ENCODE results near the gene IL4R. TPM values are rescaled to one million over a fixed set of nuclear protein-coding genes. Genes with fewer than 3 reads are reported as not detected.
"Not testable (repeated sequence)": the region's sequence is repeated elsewhere in the genome, so short reads cannot be mapped to it uniquely, and the experiment has no call there.

Gene IL4R
- polyA plus RNA-seq, 1 donor, result 12.1 TPM

DNA sequence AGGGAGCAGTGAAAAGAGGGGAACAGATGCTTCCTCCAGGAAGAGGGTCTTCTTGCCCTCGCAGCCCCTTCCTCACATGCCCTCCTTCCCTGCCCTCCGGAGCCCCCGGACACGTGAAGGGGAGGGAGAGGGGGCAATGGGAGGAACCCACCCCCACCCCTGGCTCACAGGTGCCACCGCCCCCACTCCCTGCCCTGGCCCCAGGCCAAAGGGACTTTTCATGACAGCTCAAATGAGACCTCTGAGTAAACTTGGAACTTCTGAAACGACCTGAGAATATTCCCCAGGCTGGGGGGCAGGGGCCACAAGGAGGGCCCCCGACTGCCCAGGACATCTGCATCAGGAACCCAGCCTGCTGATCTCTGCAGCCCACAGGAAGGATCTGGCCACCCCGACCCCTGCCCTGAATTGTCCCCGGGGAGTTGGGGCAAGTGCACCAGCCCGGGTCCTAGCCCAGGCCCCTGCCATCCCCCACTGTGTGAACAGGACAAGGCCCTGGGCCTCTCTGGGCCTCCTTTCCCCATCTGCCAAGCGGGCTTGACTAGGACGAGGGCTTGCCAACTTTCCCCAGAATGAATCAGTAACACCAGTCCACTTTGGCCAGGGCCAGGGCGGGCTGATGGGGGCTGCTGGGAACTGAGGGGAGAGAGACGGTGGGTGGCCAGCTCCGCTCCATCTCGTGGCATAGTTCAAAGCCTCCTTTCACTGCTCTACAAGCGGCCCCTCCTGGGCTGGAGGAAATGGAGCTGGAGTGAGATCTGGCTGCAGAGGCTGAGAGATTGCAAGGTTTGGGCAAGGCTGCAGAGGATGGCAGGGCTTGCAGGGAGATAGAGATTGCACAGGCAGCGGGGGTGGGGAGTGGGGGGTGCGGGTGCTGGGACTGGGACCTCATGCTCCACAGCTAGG lies 92.0 kb downstream of the IL4R start:
- DNase-seq, result no peak

DNA sequence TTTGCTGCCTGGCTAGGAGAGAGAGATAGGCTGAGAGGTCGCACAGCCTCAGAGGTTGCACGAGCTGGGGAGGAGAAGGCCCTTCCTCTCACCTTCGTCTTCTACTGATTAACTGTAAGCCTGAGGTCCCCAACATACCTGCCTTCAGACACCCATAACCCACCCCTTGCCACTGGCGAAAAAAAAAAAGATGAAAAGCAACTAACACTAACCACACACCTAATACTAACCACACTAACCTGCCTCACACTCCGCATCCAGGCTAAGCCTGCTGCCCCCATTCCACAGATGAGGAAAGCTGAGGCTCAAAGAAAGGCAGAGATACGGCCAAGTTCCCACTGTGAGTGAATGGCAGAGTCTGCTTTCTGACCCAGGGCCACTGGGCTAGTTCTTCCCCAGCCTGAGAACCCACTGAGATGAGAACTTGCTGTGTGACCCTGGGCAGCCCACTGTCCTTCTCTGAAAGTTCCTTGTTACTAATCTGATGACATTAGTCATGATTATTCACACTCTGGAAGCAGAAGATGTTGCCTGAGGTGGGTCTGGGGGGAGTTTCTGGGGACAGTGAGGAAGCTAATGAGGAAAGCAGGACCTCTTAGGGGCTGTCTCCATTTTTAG lies 92.8 kb downstream of the IL4R start:
- no peak for DNase-seq

DNA sequence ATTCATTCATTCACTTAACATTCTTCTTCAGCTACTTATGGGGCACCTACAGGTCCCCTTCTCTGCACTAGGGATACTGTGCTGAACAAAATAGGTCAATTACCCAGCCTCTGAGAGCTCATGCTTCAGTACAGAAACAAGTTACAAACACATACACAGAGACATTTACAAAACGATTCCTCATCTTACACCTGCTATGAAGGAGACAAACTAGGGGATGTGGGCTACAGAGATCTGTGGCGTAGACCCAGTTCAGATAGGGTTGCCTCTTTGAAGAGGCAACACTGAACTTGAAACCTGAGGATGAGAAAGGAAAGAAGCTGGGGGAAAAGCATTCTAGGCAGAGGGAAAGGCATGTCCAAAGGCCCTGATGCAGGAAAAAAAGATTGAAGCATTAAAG lies 93.4 kb downstream of the IL4R start:
- DNase-seq, result no peak

DNA sequence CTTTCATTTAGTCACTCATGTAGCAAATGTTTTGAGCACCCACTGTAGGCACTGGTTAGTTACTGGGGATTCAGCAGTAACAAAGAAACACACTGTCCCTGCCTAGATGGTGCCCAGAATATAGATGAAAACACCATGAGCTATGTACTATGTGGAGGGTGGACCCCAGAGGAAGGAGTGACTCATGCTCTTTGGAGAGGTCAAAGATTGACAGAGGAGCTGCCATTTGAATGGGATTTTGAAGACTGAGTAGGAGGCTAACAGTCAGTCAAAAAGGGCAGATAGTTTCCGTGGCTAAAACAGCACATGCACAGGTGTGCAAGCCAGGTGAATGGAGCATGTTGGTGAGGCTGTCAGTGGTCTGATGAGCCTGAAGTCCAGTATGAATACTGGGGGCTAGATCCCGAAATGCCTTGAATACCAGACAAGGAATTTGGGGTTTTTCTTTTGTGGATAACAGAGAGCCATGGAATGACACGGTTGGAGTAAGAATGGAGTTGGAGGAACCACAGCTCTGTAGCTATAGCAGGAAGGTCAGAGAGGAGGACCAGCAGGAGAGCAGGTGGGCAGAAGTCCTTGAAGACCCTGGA lies 94.3 kb downstream of the IL4R start:
- DNase-seq, result no peak

DNA sequence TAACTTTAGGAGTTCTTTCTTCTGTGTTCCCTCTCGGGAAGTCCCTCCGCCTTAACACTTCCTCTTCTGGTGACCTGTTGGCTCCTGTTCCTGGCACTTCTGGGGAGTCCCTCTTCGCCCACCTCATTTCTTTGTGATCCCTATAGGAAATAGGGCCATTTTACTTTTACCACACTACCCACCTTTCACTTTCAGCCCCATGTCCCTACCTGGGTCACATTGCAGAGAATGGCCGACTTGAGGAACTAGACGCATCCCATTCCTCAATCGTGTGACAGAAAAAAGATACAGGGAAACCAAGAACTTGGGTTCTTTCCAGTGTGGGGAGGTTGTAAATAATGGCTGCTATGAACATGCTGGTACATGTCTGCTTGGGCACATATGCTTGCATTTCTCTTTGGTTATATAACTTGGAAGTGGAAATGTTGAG lies 94.8 kb downstream of the IL4R start:
- DNase-seq, result no peak

DNA sequence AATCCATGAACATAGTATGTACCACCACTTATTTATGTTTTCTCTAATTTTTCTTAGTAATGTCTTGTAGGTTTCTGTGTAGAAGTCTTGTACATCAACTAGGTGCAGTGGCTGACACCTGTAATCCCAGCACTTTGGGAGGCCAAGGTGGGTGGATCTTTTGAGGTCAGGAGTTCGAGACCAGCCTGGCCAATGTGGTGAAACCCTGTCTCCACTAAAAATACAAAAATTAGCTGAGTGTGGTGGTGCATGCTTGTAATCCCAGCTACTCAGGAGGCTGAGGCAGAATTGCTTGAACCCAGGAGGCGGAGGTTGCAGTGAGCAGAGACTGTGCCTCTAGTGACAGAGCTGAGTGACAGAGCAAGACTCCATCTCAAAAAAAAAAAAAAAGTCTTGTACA lies 96.2 kb downstream of the IL4R start:
- not testable (repeated sequence) for DNase-seq

DNA sequence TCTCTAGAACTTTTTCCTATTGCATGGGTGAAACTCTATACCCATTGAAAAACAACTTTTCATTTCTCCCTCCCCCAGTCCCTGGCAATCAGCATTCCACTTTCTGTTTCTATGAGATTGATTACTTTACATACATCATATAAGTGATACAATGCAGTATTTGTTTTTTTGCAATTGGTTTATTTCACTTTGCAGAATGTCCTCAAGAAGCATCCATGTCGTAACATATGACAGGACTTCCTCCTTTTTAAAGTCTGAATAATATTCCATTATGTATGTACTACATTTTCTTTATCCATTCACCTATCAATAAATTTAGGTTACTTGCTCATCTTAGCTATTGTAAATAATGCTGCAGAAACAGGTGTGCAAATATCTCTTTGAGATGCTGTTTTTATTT lies 97.0 kb downstream of the IL4R start:
- DNase-seq, result no peak

DNA sequence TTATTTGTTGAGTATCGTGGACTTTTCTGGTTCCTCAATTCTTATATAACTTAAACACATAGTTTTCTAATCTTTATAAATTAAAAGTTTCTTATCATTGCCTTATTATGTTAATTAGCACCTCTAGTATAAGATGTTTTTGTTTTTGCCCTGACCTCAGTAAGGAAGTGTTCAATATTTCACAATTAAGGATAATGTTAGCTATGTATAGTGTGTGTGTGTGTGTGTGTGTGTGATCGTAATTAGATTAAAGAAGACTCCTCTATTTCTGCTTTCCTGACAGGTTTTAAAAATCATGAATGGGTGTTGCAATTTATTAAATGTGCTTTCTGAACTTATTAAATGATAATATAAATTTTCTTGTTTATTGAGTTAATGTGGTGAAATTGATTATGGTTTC lies 100.2 kb downstream of the IL4R start:
- DNase-seq, result no peak

Other genes with a start within 250 kb of the IL4R start
- not detected for gene C16orf82, start 247.0 kb upstream of the IL4R start, polyA plus RNA-seq (ENCODE audit: insufficient read length)
- gene KDM8, start 110.4 kb upstream of the IL4R start, polyA plus RNA-seq (ENCODE audit: insufficient read length), result 4.7 TPM
- 46.8 TPM for gene NSMCE1, start 45.2 kb upstream of the IL4R start, polyA plus RNA-seq (ENCODE audit: insufficient read length)
- 0.23 TPM for gene IL21R, start 88.2 kb downstream of the IL4R start, polyA plus RNA-seq (ENCODE audit: insufficient read length)
- gene GTF3C1, start 235.9 kb downstream of the IL4R start, polyA plus RNA-seq (ENCODE audit: insufficient read length), result 53.4 TPM
- 9.0 TPM for gene KATNIP, start 236.2 kb downstream of the IL4R start, polyA plus RNA-seq (ENCODE audit: insufficient read length)

Measured in hindlimb muscle (tissue), 1 donor.